IMR-90 (cell line): Measurements from ENCODE around the gene SORD. TPM values are rescaled to one million over a fixed set of nuclear protein-coding genes. Genes with fewer than 3 reads are reported as not detected.
"Not testable (repeated sequence)": the region's sequence is repeated elsewhere in the genome, so short reads cannot be mapped to it uniquely, and the experiment has no call there.

ENCODE experiments used
- ATAC-seq: fragments of 200-7000 bp; cut with Tn5 transposase; 2 replicates; pipeline ENCODE4 v1.9.1; 2020; ENCODE audit warnings: low read depth, mild to moderate bottlenecking, moderate library complexity
- BruUV-seq: library from RNA; stranded (reverse); fragments of 400-500 nt; replicated peaks from 2 replicates; lab custom pipeline; 2021; lab: Mats Ljungman, UMichigan
- CTCF ChIA-PET: fragments of 300-600 bp; formaldehyde crosslinking; extraction: SDS; loops from one replicate; lab custom pipeline; 2021; ENCODE audit warnings: antibody characterized with exemption; lab: Yijun Ruan, JAX
- POLR2A ChIA-PET: fragments of 300-600 bp; sonication (Branson Sonifier 250); formaldehyde crosslinking; loops from one replicate; lab custom pipeline; 2022; ENCODE audit warnings: antibody characterized with exemption; ENCODE audit not compliant: unreplicated experiment; lab: Charles Lee
- DNase-seq: peaks from one replicate; pipeline ENCODE4 v3.0.0; 2013
- H2AFZ ChIP-seq: replicated peaks from 2 replicates; pipeline ENCODE3; 2013; ENCODE audit warnings: low read length, mild to moderate bottlenecking; ENCODE audit not compliant: poor library complexity
- H2AK5ac ChIP-seq: 2 replicates; pipeline ENCODE4 v1.6.1; 2013; ENCODE audit warnings: low read depth, low read length, inconsistent platforms
- H2AK9ac ChIP-seq: replicated peaks from 2 replicates; pipeline ENCODE3; 2013; ENCODE audit warnings: mild to moderate bottlenecking, low read depth, low read length, moderate library complexity; ENCODE audit not compliant: poor library complexity
- H2BK120ac ChIP-seq: 2 replicates; pipeline ENCODE4 v1.6.1; 2013; ENCODE audit warnings: low read depth, low read length, inconsistent platforms
- H2BK15ac ChIP-seq: 3 replicates; pipeline ENCODE4 v1.6.1; 2013; ENCODE audit warnings: low read depth, low read length, inconsistent platforms
- H2BK20ac ChIP-seq: 2 replicates; pipeline ENCODE4 v1.6.1; 2013; ENCODE audit warnings: low read depth, mild to moderate bottlenecking, inconsistent platforms, low read length, moderate library complexity
- H2BK5ac ChIP-seq: 2 replicates; pipeline ENCODE4 v1.6.1; 2013; ENCODE audit warnings: mild to moderate bottlenecking, low read depth, low read length, inconsistent platforms; ENCODE audit not compliant: poor library complexity, severe bottlenecking
- H3K14ac ChIP-seq: replicated peaks from 2 replicates; pipeline ENCODE4 v1.6.1; 2013; ENCODE audit warnings: low read depth, low read length, inconsistent platforms
- H3K18ac ChIP-seq: 2 replicates; pipeline ENCODE4 v1.6.1; 2013; ENCODE audit warnings: low read depth, low read length, control low read depth
- H3K23ac ChIP-seq: 2 replicates; pipeline ENCODE4 v1.6.1; 2013; ENCODE audit warnings: low read depth, low read length, inconsistent platforms
- H3K27ac ChIP-seq: 2 replicates; pipeline ENCODE4 v1.5.1; 2013; ENCODE audit warnings: mild to moderate bottlenecking, control low read depth, low read length; ENCODE audit not compliant: insufficient read depth
- H3K27me3 ChIP-seq: 2 replicates; pipeline ENCODE4 v1.6.1; 2013; ENCODE audit warnings: low read length; ENCODE audit not compliant: control insufficient read depth, insufficient read depth
- H3K36me3 ChIP-seq: 2 replicates; pipeline ENCODE4 v1.6.1; 2013; ENCODE audit warnings: low read length, mixed read lengths; ENCODE audit not compliant: control insufficient read depth, insufficient read depth
- H3K4ac ChIP-seq: 2 replicates; pipeline ENCODE4 v1.6.1; 2013; ENCODE audit warnings: low read depth, low read length, inconsistent platforms
- H3K4me1 ChIP-seq: 2 replicates; pipeline ENCODE4 v1.6.1; 2013; ENCODE audit warnings: low read length, mixed read lengths; ENCODE audit not compliant: control insufficient read depth, insufficient read depth
- H3K4me2 ChIP-seq: 2 replicates; pipeline ENCODE4 v1.6.1; 2013; ENCODE audit warnings: low read depth, mild to moderate bottlenecking, control low read depth, low read length, moderate library complexity
- H3K4me3 ChIP-seq: 2 replicates; pipeline ENCODE4 v1.5.1; 2013; ENCODE audit warnings: low read depth, mild to moderate bottlenecking, control low read depth, low read length, moderate library complexity; ENCODE audit not compliant: insufficient read depth
- H3K56ac ChIP-seq: 2 replicates; pipeline ENCODE4 v1.6.1; 2013; ENCODE audit warnings: low read length, inconsistent platforms; ENCODE audit not compliant: insufficient read depth; ENCODE audit errors: extremely low read depth
- H3K79me1 ChIP-seq, 2 experiments: 2 replicates each; pipeline ENCODE4 v1.6.1; 2013; ENCODE audit warnings: low read length in 2 of 2, inconsistent platforms in 1 of 2, low read depth in 1 of 2
- H3K9ac ChIP-seq: 2 replicates; pipeline ENCODE4 v1.6.1; 2013; ENCODE audit warnings: low read depth, low read length, control low read depth
- H3K9me1 ChIP-seq: 2 replicates; pipeline ENCODE4 v1.6.1; 2013; ENCODE audit warnings: low read length, inconsistent platforms; ENCODE audit not compliant: insufficient read depth
- H3K9me3 ChIP-seq: 2 replicates; pipeline ENCODE4 v1.6.1; 2013; ENCODE audit warnings: low read length; ENCODE audit not compliant: control insufficient read depth, insufficient read depth
- H4K20me1 ChIP-seq: 2 replicates; pipeline ENCODE4 v1.6.1; 2013; ENCODE audit warnings: low read length, inconsistent platforms; ENCODE audit not compliant: insufficient read depth
- H4K5ac ChIP-seq: 2 replicates; pipeline ENCODE4 v1.6.1; 2013; ENCODE audit warnings: mild to moderate bottlenecking, low read depth, low read length, control low read depth
- H4K8ac ChIP-seq, 2 experiments: 2 replicates each; pipeline ENCODE4 v1.6.1; 2013; ENCODE audit warnings: low read depth in 2 of 2, low read length in 2 of 2, control low read depth in 1 of 2, inconsistent platforms in 1 of 2
- H4K91ac ChIP-seq: 2 replicates; pipeline ENCODE4 v1.6.1; 2013; ENCODE audit warnings: low read depth, low read length, inconsistent platforms; ENCODE audit not compliant: insufficient read depth
- BHLHE40 ChIP-seq: fragments of 150-350 bp; IDR thresholded peaks from 2 replicates; pipeline ENCODE4 v1.6.1; 2016; ENCODE audit warnings: mild to moderate bottlenecking, low read depth, low read length
- CEBPB ChIP-seq: IDR thresholded peaks from 2 replicates; pipeline ENCODE4 v1.6.1; 2012; ENCODE audit warnings: low read depth, low read length, improper control_type of control experiment
- POLR2A ChIP-seq: IDR thresholded peaks from 2 replicates; pipeline ENCODE4 v1.6.1; 2012; ENCODE audit warnings: mild to moderate bottlenecking, low read depth, low read length
- RAD21 ChIP-seq: IDR thresholded peaks from 2 replicates; pipeline ENCODE4 v1.6.1; 2012; ENCODE audit warnings: low read length, improper control_type of control experiment
- RCOR1 ChIP-seq: IDR thresholded peaks from 2 replicates; pipeline ENCODE4 v1.6.1; 2012; ENCODE audit warnings: mild to moderate bottlenecking, low read length, improper control_type of control experiment; ENCODE audit not compliant: insufficient replicate concordance
- RFX5 ChIP-seq: IDR thresholded peaks from 2 replicates; pipeline ENCODE4 v1.8.0; 2012; ENCODE audit warnings: low read depth, mild to moderate bottlenecking, low read length, moderate library complexity
- WGBS, 2 experiments: methylation state at CpG; one replicate each; pipeline versions ENCODE4 v1.1.5 to v1.1.7; 2013; ENCODE audit warnings: missing lambda C conversion rate in 2 of 2; ENCODE audit not compliant: insufficient read length in 1 of 2; ENCODE audit errors: extremely low coverage in 2 of 2; 5-methylcytosine and 5-hydroxymethylcytosine counted together
- dilution Hi-C: fragments of 300-500 bp; cut with HindIII; formaldehyde crosslinking; loops from one replicate; pipeline ENCODE4 v1.14.3; 2018; ENCODE audit warnings: low sequenced_read_pairs; ENCODE audit not compliant: unreplicated experiment
- in situ Hi-C: fragments of 300-500 bp; cut with MboI; formaldehyde crosslinking; loops from 3 replicates; pipeline ENCODE4 v1.14.3; 2019; ENCODE audit warnings: low sequenced_read_pairs, inconsistent platforms, mixed read lengths
- intact Hi-C: fragments of 100-400 bp; cut with micrococcal nuclease; formaldehyde crosslinking; loops from 2 replicates; pipeline ENCODE4 v1.10.0; 2022
- polyA plus RNA-seq, 3 experiments: library from polyadenylated mRNA; depleted of rRNA; stranded (reverse); fragments of >200 nt; gene quantifications; 2 replicates each; pipeline ENCODE4 v1.2.3, GENCODE V29; 2012; ENCODE audit warnings: low replicate concordance in 1 of 3
- total RNA-seq: library from RNA; depleted of rRNA; stranded (reverse); fragments of >200 nt; gene quantifications from 2 replicates; pipeline ENCODE4 v1.2.3, GENCODE V29; 2012

SORD gene
- total and polyA plus RNA-seq, 2 of the 4 experiments (the other 2 are of a cell fraction): 27.6 to 34.2 TPM

DNA sequence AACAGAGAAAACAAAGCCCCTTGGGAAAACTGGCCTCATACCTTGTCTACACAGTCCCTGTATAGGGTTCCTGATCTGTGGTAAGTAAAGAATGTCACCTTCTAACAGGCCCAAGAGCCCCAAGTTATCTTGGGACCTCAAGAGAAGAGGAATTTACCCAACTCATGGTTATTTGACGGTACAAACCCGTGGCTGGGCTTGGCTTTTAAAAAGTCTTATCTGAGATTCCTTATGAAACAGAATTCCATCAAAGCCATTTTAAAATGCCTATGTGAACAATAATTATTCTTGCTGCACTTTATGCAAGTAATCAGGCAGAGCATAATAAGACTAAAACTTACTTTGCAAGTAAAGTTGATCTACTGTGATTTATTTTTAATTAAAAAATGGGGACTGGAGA, 13.9 kb upstream of the SORD start:
- H4K91ac ChIP-seq: no peak overlapping the region
- no peak overlapping the region for H3K27ac ChIP-seq
- BruUV-seq: no TSS peak
- dilution Hi-C loops (no loop called here), in situ Hi-C loops (no loop called here), intact Hi-C loops (no loop called here)
- peaks cover 3% of the 10 kb centered on the region; the same call in 1 of the 2 replicates for H3K27me3 ChIP-seq
- ChIA-PET POLR2A (no interaction called here), CTCF (no interaction called here)
- H3K9ac ChIP-seq: no peak overlapping the region
- no peak overlapping the region for H2BK120ac ChIP-seq
- no peak for TF ChIP-seq RFX5
- TF ChIP-seq CEBPB: no peak
- no peak for TF ChIP-seq POLR2A
- TF ChIP-seq RAD21: no peak
- TF ChIP-seq RCOR1: no peak
- TF ChIP-seq BHLHE40: no peak
- no peak overlapping the region for H2BK15ac ChIP-seq
- H3K36me3 ChIP-seq: no peaks in the 10 kb centered on the region
- H2BK20ac ChIP-seq: no peak overlapping the region
- no peak overlapping the region for H3K14ac ChIP-seq
- no peak for DNase-seq
- H3K18ac ChIP-seq: no peak overlapping the region
- no peak overlapping the region for H3K4me2 ChIP-seq
- no peaks in the 10 kb centered on the region for H3K79me1 ChIP-seq
- no peak overlapping the region for H3K23ac ChIP-seq
- no peak overlapping the region for H3K4me3 ChIP-seq
- H3K4me1 ChIP-seq: no peaks in the 10 kb centered on the region
- no peaks in the 10 kb centered on the region for H3K9me1 ChIP-seq
- H3K9me3 ChIP-seq: peaks cover 4% of the 10 kb centered on the region; the same call in 1 of the 2 replicates
- H3K4ac ChIP-seq: no peak overlapping the region
- no peak overlapping the region for H3K56ac ChIP-seq
- no peak overlapping the region for H4K8ac ChIP-seq
- H2AK5ac ChIP-seq: no peak overlapping the region
- no peak overlapping the region for H4K5ac ChIP-seq
- no peak overlapping the region for H2AFZ ChIP-seq
- ATAC-seq: no peak
- H2BK5ac ChIP-seq: no peak overlapping the region
- H2AK9ac ChIP-seq: no peak overlapping the region
- H4K20me1 ChIP-seq: no peaks in the 10 kb centered on the region
- no CpG with 5 or more reads among the region's 2 CpGs for WGBS, 2 experiments

DNA sequence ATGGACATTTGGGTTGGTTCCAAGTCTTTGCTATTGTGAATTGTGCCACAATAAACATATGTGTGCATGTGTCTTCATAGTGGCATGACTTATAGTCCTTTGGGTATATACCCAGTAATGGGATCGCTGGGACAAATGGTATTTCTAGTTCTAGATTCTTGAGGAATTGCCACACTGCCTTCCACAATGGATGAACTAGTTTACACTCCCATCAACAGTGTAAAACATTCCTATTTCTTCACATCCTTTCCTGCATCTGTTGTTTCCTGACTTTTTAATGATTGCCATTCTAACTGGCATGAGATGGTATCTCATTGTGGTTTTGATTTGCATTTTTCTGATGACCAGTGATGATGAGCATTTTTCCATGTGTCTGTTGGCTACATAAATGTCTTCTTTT, 7.9 kb upstream of the SORD start:
- H4K5ac ChIP-seq, H3K9ac ChIP-seq, CTCF ChIA-PET, H3K9me1 ChIP-seq, H3K14ac ChIP-seq, H4K8ac ChIP-seq, H2BK5ac ChIP-seq, H3K9me3 ChIP-seq, H2AK9ac ChIP-seq, H2BK20ac ChIP-seq, in situ Hi-C loops, H4K20me1 ChIP-seq, H3K27me3 ChIP-seq, POLR2A ChIA-PET, H2BK15ac ChIP-seq, H2AFZ ChIP-seq, DNase-seq, H3K4me2 ChIP-seq, H3K18ac ChIP-seq, H2BK120ac ChIP-seq, H4K91ac ChIP-seq, H3K4me3 ChIP-seq, H3K27ac ChIP-seq, H3K23ac ChIP-seq, intact Hi-C loops, H2AK5ac ChIP-seq, H3K79me1 ChIP-seq, dilution Hi-C loops, H3K36me3 ChIP-seq, H3K4me1 ChIP-seq, BruUV-seq, H3K56ac ChIP-seq, ATAC-seq, H3K4ac ChIP-seq: not testable (repeated sequence)
- WGBS, 2 experiments: no CpG with 5 or more reads among the region's 1 CpG
